Measurements from ENCODE around the gene ATP6V1B1.
A peak's percentile ranks its signal among the peaks of the same experiment; 100 is the strongest.

DNA sequence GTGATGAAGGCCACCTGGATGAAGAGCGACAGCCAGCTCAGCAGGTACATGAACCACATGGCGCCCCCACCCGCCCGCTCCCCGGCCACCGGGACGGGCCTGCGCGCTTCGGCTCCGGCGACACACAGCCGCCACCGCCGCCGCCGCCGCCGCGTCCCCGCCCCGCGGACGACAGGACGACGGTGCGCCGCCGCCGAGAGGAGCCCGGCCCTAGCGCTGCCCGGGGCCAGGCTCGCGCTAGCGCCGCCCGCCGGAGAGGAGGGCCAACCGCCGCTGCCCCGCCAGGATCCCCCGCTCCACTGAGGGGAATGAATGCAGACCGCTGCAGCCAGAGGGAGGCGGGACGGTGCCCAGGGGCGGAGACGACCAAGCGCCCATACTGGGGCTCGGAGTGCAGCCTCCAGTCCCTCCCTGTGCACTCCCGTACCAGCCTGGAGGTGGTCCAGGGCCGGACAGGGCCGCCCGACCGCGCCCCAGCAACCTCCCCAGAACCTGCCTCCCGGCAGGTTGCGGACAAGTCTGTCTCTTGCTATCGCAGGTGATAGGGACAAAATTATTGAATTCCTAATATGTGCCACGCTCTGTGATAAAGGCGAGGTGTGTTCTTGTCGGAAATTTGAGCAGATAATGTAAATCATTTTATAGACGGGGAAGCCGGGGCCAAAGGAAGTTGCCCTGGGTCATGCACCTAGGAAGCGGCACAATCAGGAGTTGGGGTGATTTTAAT lies 59.2 kb downstream of the ATP6V1B1 start, which contains the start of gene TEX261:
- TF ChIP-seq, protein P1, sequence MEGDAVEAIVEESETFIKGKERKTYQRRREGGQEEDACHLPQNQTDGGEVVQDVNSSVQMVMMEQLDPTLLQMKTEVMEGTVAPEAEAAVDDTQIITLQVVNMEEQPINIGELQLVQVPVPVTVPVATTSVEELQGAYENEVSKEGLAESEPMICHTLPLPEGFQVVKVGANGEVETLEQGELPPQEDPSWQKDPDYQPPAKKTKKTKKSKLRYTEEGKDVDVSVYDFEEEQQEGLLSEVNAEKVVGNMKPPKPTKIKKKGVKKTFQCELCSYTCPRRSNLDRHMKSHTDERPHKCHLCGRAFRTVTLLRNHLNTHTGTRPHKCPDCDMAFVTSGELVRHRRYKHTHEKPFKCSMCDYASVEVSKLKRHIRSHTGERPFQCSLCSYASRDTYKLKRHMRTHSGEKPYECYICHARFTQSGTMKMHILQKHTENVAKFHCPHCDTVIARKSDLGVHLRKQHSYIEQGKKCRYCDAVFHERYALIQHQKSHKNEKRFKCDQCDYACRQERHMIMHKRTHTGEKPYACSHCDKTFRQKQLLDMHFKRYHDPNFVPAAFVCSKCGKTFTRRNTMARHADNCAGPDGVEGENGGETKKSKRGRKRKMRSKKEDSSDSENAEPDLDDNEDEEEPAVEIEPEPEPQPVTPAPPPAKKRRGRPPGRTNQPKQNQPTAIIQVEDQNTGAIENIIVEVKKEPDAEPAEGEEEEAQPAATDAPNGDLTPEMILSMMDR (IDR thresholded peaks at IDR 0.05) = peak; percentile 79 to 93 (median 84)
- peak; percentile 66 for TF ChIP-seq POLR2A (IDR thresholded peaks at IDR 0.05)
